ENCODE results near the gene CDK6.

GRCh38 chr7:92624298-92624996 is 211.9 kb downstream of the CDK6 start:
- TF ChIP-seq POLR2A (IDR thresholded peaks at IDR 0.05) = no peak
- no peak for TF ChIP-seq CTCF (IDR thresholded peaks at IDR 0.05)
- no peak for TF ChIP-seq EP300 (IDR thresholded peaks at IDR 0.05)
- no peak for TF ChIP-seq POLR2AphosphoS5 (IDR thresholded peaks at IDR 0.05)

Data from gastroesophageal sphincter (tissue), 3 donors.